Suprapubic skin (tissue), 4 donors: Measurements from ENCODE around the gene SP7. TPM values are rescaled to one million over a fixed set of nuclear protein-coding genes. Genes with fewer than 3 reads are reported as not detected.
A peak's percentile ranks its signal among the peaks of the same experiment; 100 is the strongest.

ENCODE experiments used
- DNase-seq, 2 donors: peaks; one replicate each; pipeline ENCODE4 v3.0.0-alpha.2; 2019; ENCODE audit warnings: low spot score in 2 of 2
- H3K27ac ChIP-seq: fragments of 200-600 bp; sonication (generic); one replicate; pipeline ENCODE4 v1.5.1; 2019
- H3K27me3 ChIP-seq: fragments of 200-600 bp; sonication (generic); one replicate; pipeline ENCODE4 v1.5.1; 2019
- H3K36me3 ChIP-seq: fragments of 200-600 bp; sonication (generic); one replicate; pipeline ENCODE4 v1.5.1; 2019
- H3K4me1 ChIP-seq: fragments of 200-600 bp; sonication (generic); one replicate; pipeline ENCODE4 v1.5.1; 2019
- H3K4me3 ChIP-seq: fragments of 200-600 bp; sonication (generic); one replicate; pipeline ENCODE4 v1.5.1; 2019; ENCODE audit warnings: mild to moderate bottlenecking
- H3K9me3 ChIP-seq: fragments of 200-600 bp; sonication (generic); one replicate; pipeline ENCODE4 v1.5.1; 2019
- EP300 ChIP-seq: sonication (generic); formaldehyde crosslinking; IDR thresholded peaks from one replicate; pipeline ENCODE4 v1.6.1; 2017; ENCODE audit warnings: antibody characterized with exemption
- POLR2A ChIP-seq, 2 donors: fragments of 450-650 bp; IDR thresholded peaks; one replicate each; pipeline ENCODE4 v1.6.1; 2017; ENCODE audit warnings: antibody characterized with exemption in 2 of 2, mild to moderate bottlenecking in 2 of 2, moderate library complexity in 2 of 2
- POLR2AphosphoS5 ChIP-seq, 3 donors: sonication (generic); formaldehyde crosslinking; IDR thresholded peaks; one replicate each; pipeline ENCODE4 v1.6.1; 2017; ENCODE audit warnings: antibody characterized with exemption in 3 of 3
- WGBS: methylation state at CpG from one replicate; pipeline ENCODE4 v1.1.5; 2018; 5-methylcytosine and 5-hydroxymethylcytosine counted together
- total RNA-seq, 4 donors: library from RNA; depleted of rRNA; stranded (reverse); fragments of >200 nt; gene quantifications; one replicate each; pipeline ENCODE4 v1.1.0, GENCODE V29; 2016
- TF ChIP-seq, protein P1 (sequence below), 2 donors: fragments of 200-600 bp in 1 of 2; fragments of 450-650 bp in 1 of 2; sonication (generic) in 1 of 2; IDR thresholded peaks; one replicate each; pipeline ENCODE4 v1.5.1; 2016 to 2019; ENCODE audit warnings: antibody characterized with exemption in 2 of 2, mild to moderate bottlenecking in 1 of 2, moderate library complexity in 1 of 2

SP7 gene
- total RNA-seq, 4 donors from 2014 or later = not detected

DNA sequence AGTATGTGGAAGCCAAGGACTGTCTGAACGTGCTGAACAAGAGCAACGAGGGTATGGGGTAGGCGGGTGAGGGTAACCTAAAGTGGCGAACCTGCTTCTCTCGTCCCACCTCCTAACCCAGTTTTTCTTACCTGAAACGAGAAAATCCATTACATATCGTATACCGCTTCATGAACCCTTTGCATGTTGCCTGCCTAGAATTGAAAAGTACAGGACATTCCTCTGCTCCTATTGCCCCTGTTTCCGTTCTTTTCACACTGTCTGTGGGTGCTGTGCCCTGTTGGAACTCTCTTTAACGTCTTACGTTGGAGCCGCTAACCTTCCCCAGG, 40.3 kb downstream of the SP7 start:
- no peaks in the 10 kb centered on the region for H3K9me3 ChIP-seq
- 3% methylated on average over 12 of the region's 12 CpGs for WGBS
- peak overlapping the region; percentile 90 for H3K27ac ChIP-seq
- no peaks in the 10 kb centered on the region for H3K27me3 ChIP-seq
- H3K36me3 ChIP-seq = no peaks in the 10 kb centered on the region
- no peak for DNase-seq
- TF ChIP-seq, protein P1, sequence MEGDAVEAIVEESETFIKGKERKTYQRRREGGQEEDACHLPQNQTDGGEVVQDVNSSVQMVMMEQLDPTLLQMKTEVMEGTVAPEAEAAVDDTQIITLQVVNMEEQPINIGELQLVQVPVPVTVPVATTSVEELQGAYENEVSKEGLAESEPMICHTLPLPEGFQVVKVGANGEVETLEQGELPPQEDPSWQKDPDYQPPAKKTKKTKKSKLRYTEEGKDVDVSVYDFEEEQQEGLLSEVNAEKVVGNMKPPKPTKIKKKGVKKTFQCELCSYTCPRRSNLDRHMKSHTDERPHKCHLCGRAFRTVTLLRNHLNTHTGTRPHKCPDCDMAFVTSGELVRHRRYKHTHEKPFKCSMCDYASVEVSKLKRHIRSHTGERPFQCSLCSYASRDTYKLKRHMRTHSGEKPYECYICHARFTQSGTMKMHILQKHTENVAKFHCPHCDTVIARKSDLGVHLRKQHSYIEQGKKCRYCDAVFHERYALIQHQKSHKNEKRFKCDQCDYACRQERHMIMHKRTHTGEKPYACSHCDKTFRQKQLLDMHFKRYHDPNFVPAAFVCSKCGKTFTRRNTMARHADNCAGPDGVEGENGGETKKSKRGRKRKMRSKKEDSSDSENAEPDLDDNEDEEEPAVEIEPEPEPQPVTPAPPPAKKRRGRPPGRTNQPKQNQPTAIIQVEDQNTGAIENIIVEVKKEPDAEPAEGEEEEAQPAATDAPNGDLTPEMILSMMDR (IDR thresholded peaks at IDR 0.05) = no peak
- TF ChIP-seq EP300 = no peak
- TF ChIP-seq POLR2AphosphoS5 (IDR thresholded peaks at IDR 0.05) = no peak
- no peak for TF ChIP-seq POLR2A (IDR thresholded peaks at IDR 0.05)
- H3K4me3 ChIP-seq = peak overlapping the region; percentile 62
- peaks cover 55% of the 10 kb centered on the region for H3K4me1 ChIP-seq

DNA sequence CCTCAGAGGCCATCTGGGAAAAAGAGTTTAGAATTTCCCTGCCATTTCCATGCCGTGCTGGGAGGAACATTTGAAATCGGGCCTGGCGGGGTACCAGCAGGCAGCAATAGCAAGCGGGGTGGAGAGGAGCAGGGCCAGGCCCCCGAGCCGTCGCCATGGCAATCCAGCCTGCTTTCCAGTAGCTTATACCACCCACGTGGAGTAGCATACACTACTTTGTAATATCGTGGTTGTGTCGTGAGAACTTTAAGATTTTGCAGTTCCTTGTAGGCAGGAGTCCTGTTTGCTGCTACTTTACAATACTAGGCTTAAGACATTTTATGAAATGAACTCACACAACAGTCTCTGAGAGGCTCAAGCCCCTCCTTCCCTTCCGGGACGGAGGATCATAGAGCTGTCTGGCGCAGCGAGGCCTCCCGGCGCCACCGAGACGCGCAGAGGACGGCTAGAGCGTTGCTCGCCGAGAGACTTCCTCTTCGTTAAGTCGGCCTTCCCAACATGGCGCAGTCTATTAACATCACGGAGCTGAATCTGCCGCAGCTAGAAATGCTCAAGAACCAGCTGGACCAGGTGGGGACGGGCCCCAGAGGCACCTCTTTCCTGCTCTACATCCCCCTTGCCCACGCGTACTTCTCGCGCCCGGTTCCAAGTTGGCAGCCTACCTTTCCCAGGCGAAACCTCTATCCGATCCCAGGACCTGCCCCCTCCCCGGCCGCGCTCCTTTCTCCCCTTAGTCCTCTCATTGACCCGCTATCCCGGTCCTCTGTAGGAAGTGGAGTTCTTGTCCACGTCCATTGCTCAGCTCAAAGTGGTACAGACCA, 40.9 kb downstream of the SP7 start, which contains the start of gene PFDN5:
Gene PFDN5 (plus strand): TSS at position 473 of the 821 bp plus-strand sequence. CDS start 26 bp downstream, at position 499.
- Histone ChIP-seq H3K4me3 (peak within 1 kb of the TSS; percentile 62), H3K36me3 (no peaks in the 10 kb centered on the region), H3K4me1 (peaks cover 49% of the 10 kb centered on the region), H3K9me3 (no peaks in the 10 kb centered on the region), H3K27me3 (no peaks in the 10 kb centered on the region), H3K27ac (peak within 1 kb of the TSS; percentile 90)
- 2% methylated on average over 29 of the region's 42 CpGs for WGBS
- DNase-seq = peak; percentile 92 to 94
- TF ChIP-seq, protein P1 (IDR thresholded peaks at IDR 0.05) = peak in 1 of 2 donors; percentile 12
- TF ChIP-seq POLR2AphosphoS5 (IDR thresholded peaks at IDR 0.05) (peak in 2 of 3 donors; percentile 82 to 89), EP300 (no peak), POLR2A (IDR thresholded peaks at IDR 0.05) (peak; percentile 34 to 60)

DNA sequence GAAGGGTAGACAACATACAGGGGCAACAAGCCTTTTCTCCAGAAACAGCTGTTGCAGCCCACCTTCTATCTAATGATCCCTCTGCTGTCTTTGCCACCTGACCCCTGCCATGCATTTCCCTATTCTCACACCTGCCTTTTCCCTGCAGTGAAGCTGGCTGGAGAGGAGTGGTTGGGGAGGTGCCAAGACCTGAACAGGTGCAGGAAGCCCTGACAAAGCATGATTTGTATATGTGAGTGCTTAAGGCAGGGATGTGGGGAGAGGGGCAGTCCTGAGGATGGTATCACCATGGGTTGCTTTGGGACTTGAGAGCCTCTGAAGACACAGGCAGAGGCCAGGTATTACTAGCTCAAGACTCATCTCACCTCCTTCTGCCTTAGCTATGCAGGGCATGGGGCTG, 43.7 kb downstream of the SP7 start:
- Histone ChIP-seq H3K27me3 (no peaks in the 10 kb centered on the region), H3K4me1 (peaks cover 29% of the 10 kb centered on the region), H3K36me3 (no peaks in the 10 kb centered on the region), H3K4me3 (no peak overlapping the region), H3K9me3 (no peaks in the 10 kb centered on the region), H3K27ac (no peak overlapping the region)
- no peak for DNase-seq
- TF ChIP-seq POLR2AphosphoS5 (IDR thresholded peaks at IDR 0.05) (no peak), EP300 (no peak), POLR2A (IDR thresholded peaks at IDR 0.05) (no peak)
- TF ChIP-seq, protein P1 (IDR thresholded peaks at IDR 0.05) = no peak

DNA sequence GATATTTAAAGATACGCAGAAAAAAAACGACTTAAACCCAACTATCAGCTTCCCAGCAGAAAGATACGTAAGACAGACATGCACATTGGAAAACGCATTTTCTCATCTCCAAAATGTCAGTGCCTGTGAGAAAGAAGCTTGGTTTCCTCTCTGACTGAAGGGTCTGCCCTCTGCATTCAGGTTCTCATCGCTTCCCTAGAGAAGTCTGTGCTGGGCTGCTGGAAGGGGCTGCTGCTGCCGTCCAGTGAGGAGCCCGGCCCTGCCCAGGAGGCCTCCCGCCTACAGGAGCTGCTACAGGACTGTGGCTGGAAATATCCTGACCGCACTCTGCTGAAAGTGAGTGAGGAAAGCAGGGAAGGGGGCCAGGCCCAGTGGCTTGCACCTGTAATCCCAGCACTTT, 45.5 kb downstream of the SP7 start:
- Histone ChIP-seq H3K27ac (no peak overlapping the region), H3K27me3 (no peaks in the 10 kb centered on the region), H3K4me3 (no peak overlapping the region), H3K36me3 (no peaks in the 10 kb centered on the region), H3K4me1 (peaks cover 12% of the 10 kb centered on the region), H3K9me3 (no peaks in the 10 kb centered on the region)
- WGBS = 86% methylated on average over 5 of the region's 9 CpGs
- TF ChIP-seq EP300 = no peak
- no peak for TF ChIP-seq POLR2AphosphoS5 (IDR thresholded peaks at IDR 0.05)
- TF ChIP-seq, protein P1 (IDR thresholded peaks at IDR 0.05) = no peak
- TF ChIP-seq POLR2A (IDR thresholded peaks at IDR 0.05) = no peak
- no peak for DNase-seq

DNA sequence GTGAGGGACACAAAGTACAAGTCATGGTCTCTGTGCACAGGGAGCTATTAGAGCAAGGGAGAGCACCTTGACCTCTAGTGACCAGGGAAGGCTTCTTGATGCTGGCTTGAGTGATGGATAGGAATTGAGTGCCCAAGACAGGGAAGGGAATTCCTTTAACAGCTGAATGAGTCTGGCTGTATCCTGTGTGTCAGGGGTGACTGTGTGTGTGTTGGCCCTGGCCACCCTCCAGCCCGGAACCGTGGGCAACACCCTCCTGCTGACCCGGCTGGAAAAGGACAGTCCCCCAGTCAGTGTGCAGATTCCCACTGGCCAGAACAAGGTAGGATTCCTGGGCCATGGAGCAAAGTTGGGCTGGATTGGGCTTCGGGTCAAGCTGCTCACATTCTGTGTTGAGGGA, 46.3 kb downstream of the SP7 start:
- Histone ChIP-seq H3K9me3 (no peaks in the 10 kb centered on the region), H3K27ac (no peak overlapping the region), H3K4me3 (no peak overlapping the region), H3K27me3 (no peaks in the 10 kb centered on the region), H3K36me3 (no peaks in the 10 kb centered on the region), H3K4me1 (peaks cover 9% of the 10 kb centered on the region)
- 92% methylated on average over 2 of the region's 4 CpGs for WGBS
- no peak for DNase-seq
- no peak for TF ChIP-seq POLR2AphosphoS5 (IDR thresholded peaks at IDR 0.05)
